HCT116 (cell line): Measurements from ENCODE around the gene NUAK2.

Experiments
- FOSL1 ChIP-seq: IDR thresholded peaks from 2 replicates; pipeline ENCODE4 v1.6.1; 2012; ENCODE audit warnings: low read depth
- POLR2A ChIP-seq: IDR thresholded peaks from 2 replicates; pipeline ENCODE4 v1.7.0; 2011; ENCODE audit warnings: borderline replicate concordance; ENCODE audit not compliant: insufficient read depth, insufficient read length; ENCODE audit errors: extremely low read depth
- POLR2AphosphoS5 ChIP-seq: IDR thresholded peaks from 2 replicates; pipeline ENCODE4 v1.6.1; 2011; ENCODE audit warnings: mild to moderate bottlenecking, low read depth, low read length, moderate library complexity
- RAD21 ChIP-seq: IDR thresholded peaks from 2 replicates; pipeline ENCODE4 v1.6.1; 2012; ENCODE audit warnings: low read depth, mild to moderate bottlenecking
- SIN3A ChIP-seq: IDR thresholded peaks from 2 replicates; pipeline ENCODE4 v1.6.1; 2012; ENCODE audit warnings: low read depth
- SP1 ChIP-seq: IDR thresholded peaks from 2 replicates; pipeline ENCODE4 v1.6.1; 2012; ENCODE audit warnings: low read depth
- YY1 ChIP-seq: IDR thresholded peaks from 2 replicates; pipeline ENCODE4 v1.6.1; 2011; ENCODE audit warnings: low read length, low read depth, moderate library complexity, mild to moderate bottlenecking; ENCODE audit not compliant: insufficient replicate concordance; ENCODE audit errors: extremely low read depth
- ZFX ChIP-seq: fragments of 450-650 bp; IDR thresholded peaks from 2 replicates; pipeline ENCODE4 v1.6.1; 2017
- TF ChIP-seq, protein P1 (sequence below), 3 experiments: fragments of 200-600 bp in 1 of 3; sonication (generic) in 1 of 3; IDR thresholded peaks in 2 of 3; conservative IDR thresholded peaks in 1 of 3; 2 replicates each; pipeline ENCODE4 v1.5.1; 2012 to 2017; ENCODE audit warnings: low read depth in 2 of 3, low read length in 2 of 3, antibody characterized with exemption in 1 of 3, borderline replicate concordance in 1 of 3, control low read depth in 1 of 3, mild to moderate bottlenecking in 1 of 3, mixed read lengths in 1 of 3, mixed run types in 1 of 3, moderate library complexity in 1 of 3; ENCODE audit not compliant: insufficient read depth in 1 of 3
- TF ChIP-seq, protein P2 (sequence below): IDR thresholded peaks from 2 replicates; pipeline ENCODE4 v1.6.1; 2012
- TF ChIP-seq, protein P3 (sequence below): IDR thresholded peaks from 2 replicates; pipeline ENCODE4 v1.6.1; 2012; ENCODE audit warnings: low read depth
- TF ChIP-seq, protein P4 (sequence below): IDR thresholded peaks from 2 replicates; pipeline ENCODE4 v1.6.1; 2012

DNA sequence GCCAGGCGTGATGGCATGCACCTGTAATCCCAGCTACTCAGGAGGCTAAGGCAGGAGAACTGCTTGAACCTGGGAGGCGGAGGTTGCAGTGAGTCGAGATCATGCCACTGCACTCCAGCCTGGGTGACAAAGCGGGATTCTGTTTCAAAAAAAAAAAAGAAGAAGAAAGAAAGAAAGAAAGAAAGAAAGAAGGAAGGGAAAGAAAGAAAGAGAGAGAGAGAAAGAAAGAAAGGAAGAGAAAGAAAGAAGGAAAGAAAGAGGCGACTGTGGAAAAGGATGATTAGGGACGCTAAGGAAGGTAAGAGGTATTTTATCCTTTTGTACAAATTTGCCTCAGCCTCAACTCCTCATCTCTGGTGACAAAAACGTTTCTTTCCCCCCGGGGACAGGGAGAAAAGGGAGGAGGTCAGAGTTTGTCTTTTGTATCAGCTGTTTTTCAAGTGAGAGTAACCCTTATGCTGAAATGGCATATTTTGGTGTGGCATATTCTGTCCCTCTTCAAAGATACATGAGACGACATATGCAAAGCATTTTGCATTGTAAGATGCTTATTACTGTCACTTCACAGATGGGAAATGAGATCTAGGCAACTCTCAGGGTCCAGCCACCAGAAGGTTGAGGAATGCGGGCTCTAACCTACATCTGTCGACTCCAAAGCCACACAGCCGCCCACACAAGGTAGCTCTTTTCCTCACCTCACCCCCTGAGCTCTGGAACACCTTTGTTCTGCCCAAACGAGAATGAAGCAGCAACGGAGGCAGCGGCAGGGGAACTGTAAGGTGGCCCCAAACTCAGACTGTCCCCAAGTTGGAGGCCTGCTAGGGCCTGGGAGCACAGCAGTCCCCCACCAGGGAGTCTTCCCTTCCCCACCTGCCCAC lies 38.0 kb downstream of the NUAK2 start:
- TF ChIP-seq POLR2AphosphoS5: no peak
- TF ChIP-seq, protein P1, sequence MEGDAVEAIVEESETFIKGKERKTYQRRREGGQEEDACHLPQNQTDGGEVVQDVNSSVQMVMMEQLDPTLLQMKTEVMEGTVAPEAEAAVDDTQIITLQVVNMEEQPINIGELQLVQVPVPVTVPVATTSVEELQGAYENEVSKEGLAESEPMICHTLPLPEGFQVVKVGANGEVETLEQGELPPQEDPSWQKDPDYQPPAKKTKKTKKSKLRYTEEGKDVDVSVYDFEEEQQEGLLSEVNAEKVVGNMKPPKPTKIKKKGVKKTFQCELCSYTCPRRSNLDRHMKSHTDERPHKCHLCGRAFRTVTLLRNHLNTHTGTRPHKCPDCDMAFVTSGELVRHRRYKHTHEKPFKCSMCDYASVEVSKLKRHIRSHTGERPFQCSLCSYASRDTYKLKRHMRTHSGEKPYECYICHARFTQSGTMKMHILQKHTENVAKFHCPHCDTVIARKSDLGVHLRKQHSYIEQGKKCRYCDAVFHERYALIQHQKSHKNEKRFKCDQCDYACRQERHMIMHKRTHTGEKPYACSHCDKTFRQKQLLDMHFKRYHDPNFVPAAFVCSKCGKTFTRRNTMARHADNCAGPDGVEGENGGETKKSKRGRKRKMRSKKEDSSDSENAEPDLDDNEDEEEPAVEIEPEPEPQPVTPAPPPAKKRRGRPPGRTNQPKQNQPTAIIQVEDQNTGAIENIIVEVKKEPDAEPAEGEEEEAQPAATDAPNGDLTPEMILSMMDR (IDR thresholded peaks at IDR 0.05 in 2 of 3, conservative IDR thresholded peaks at IDR 0.05 in 1 of 3; ENCODE audit: borderline replicate concordance in 1 of 3, insufficient read depth in 1 of 3, low read depth in 2 of 3, low read length in 2 of 3): no peak
- no peak for TF ChIP-seq FOSL1
- no peak for TF ChIP-seq ZFX
- TF ChIP-seq POLR2A: no peak
- no peak for TF ChIP-seq YY1
- TF ChIP-seq RAD21: no peak
- no peak for TF ChIP-seq SP1
- no peak for TF ChIP-seq SIN3A
- TF ChIP-seq, protein P2, sequence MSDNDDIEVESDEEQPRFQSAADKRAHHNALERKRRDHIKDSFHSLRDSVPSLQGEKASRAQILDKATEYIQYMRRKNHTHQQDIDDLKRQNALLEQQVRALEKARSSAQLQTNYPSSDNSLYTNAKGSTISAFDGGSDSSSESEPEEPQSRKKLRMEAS: no peak
- TF ChIP-seq, protein P3, sequence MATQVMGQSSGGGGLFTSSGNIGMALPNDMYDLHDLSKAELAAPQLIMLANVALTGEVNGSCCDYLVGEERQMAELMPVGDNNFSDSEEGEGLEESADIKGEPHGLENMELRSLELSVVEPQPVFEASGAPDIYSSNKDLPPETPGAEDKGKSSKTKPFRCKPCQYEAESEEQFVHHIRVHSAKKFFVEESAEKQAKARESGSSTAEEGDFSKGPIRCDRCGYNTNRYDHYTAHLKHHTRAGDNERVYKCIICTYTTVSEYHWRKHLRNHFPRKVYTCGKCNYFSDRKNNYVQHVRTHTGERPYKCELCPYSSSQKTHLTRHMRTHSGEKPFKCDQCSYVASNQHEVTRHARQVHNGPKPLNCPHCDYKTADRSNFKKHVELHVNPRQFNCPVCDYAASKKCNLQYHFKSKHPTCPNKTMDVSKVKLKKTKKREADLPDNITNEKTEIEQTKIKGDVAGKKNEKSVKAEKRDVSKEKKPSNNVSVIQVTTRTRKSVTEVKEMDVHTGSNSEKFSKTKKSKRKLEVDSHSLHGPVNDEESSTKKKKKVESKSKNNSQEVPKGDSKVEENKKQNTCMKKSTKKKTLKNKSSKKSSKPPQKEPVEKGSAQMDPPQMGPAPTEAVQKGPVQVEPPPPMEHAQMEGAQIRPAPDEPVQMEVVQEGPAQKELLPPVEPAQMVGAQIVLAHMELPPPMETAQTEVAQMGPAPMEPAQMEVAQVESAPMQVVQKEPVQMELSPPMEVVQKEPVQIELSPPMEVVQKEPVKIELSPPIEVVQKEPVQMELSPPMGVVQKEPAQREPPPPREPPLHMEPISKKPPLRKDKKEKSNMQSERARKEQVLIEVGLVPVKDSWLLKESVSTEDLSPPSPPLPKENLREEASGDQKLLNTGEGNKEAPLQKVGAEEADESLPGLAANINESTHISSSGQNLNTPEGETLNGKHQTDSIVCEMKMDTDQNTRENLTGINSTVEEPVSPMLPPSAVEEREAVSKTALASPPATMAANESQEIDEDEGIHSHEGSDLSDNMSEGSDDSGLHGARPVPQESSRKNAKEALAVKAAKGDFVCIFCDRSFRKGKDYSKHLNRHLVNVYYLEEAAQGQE: no peak
- TF ChIP-seq, protein P4, sequence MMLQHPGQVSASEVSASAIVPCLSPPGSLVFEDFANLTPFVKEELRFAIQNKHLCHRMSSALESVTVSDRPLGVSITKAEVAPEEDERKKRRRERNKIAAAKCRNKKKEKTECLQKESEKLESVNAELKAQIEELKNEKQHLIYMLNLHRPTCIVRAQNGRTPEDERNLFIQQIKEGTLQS: no peak
